PC-3 (cell line): ENCODE measurements around the gene TNIP3. TPM values are rescaled to one million over a fixed set of nuclear protein-coding genes. Genes with fewer than 3 reads are reported as not detected.

Experiments
- ATAC-seq: fragments of 200-7000 bp; cut with Tn5 transposase; 2 replicates; pipeline ENCODE4 v1.9.1; 2020; ENCODE audit warnings: mild to moderate bottlenecking, moderate library complexity
- Bru-seq: library from RNA; stranded (reverse); fragments of 400-500 nt; gene quantifications from one replicate; lab custom pipeline; 2021; lab: Mats Ljungman, UMichigan
- BruChase-seq, 2 experiments: library from RNA; stranded (reverse); fragments of 400-500 nt; gene quantifications; one replicate each; lab custom pipeline; 2021; lab: Mats Ljungman, UMichigan
- BruUV-seq: library from RNA; stranded (reverse); fragments of 400-500 nt; replicated peaks from 2 replicates; lab custom pipeline; 2021; lab: Mats Ljungman, UMichigan
- CTCF ChIA-PET: fragments of 300-600 bp; sonication (Branson Sonifier 250); formaldehyde crosslinking; loops from one replicate; lab custom pipeline; 2022; ENCODE audit warnings: antibody characterized with exemption; lab: Charles Lee
- POLR2A ChIA-PET: fragments of 300-600 bp; sonication (Branson Sonifier 250); formaldehyde crosslinking; loops from one replicate; lab custom pipeline; 2022; ENCODE audit warnings: antibody characterized with exemption; ENCODE audit not compliant: unreplicated experiment; lab: Charles Lee
- DNase-seq: peaks from one replicate; pipeline ENCODE4 v3.0.0-alpha.2; 2015
- H2AFZ ChIP-seq: fragments of 300-600 bp; sonication (generic); 2 replicates; pipeline ENCODE4 v1.6.0; 2016; ENCODE audit warnings: antibody characterized with exemption, low read length
- H3F3A ChIP-seq: fragments of 300-600 bp; sonication (generic); one replicate; pipeline ENCODE4 v1.6.0; 2017; ENCODE audit warnings: antibody characterized with exemption, low read length, control low read depth, mild to moderate bottlenecking; ENCODE audit not compliant: unreplicated experiment
- H3K27ac ChIP-seq: fragments of 300-600 bp; sonication (generic); 2 replicates; pipeline ENCODE4 v1.5.1; 2016; ENCODE audit warnings: mild to moderate bottlenecking, low read length
- H3K27me3 ChIP-seq: fragments of 300-600 bp; sonication (generic); 2 replicates; pipeline ENCODE4 v1.6.1; 2016; ENCODE audit warnings: low read length, mixed read lengths
- H3K36me3 ChIP-seq: fragments of 300-600 bp; sonication (generic); 2 replicates; pipeline ENCODE4 v1.6.1; 2016; ENCODE audit warnings: low read depth, mixed run types, low read length, mixed read lengths
- H3K4me1 ChIP-seq: fragments of 300-600 bp; sonication (generic); 2 replicates; pipeline ENCODE4 v1.5.1; 2016; ENCODE audit warnings: low read length; ENCODE audit not compliant: insufficient read depth
- H3K4me2 ChIP-seq: fragments of 300-600 bp; sonication (generic); 2 replicates; pipeline ENCODE4 v1.6.0; 2016; ENCODE audit warnings: low read length
- H3K4me3 ChIP-seq: fragments of 300-600 bp; sonication (generic); 2 replicates; pipeline ENCODE4 v1.5.1; 2016; ENCODE audit warnings: mild to moderate bottlenecking, low read length, mixed read lengths
- H3K79me2 ChIP-seq: fragments of 300-600 bp; sonication (generic); 2 replicates; pipeline ENCODE4 v1.6.1; 2017; ENCODE audit warnings: low read length, mixed read lengths
- H3K9ac ChIP-seq: fragments of 300-600 bp; sonication (generic); 2 replicates; pipeline ENCODE4 v1.6.0; 2016; ENCODE audit warnings: mild to moderate bottlenecking, low read length
- H3K9me2 ChIP-seq: fragments of 300-600 bp; sonication (generic); replicated peaks from 2 replicates; pipeline ENCODE4 v1.6.1; 2016; ENCODE audit warnings: mixed run types, low read length, mixed read lengths
- H3K9me3 ChIP-seq: fragments of 300-600 bp; sonication (generic); 2 replicates; pipeline ENCODE4 v1.6.1; 2016; ENCODE audit warnings: low read length, mixed read lengths
- H4K20me1 ChIP-seq: fragments of 300-600 bp; sonication (generic); 2 replicates; pipeline ENCODE4 v1.6.1; 2016; ENCODE audit warnings: low read length, mixed read lengths
- EZH2 ChIP-seq: fragments of 300-600 bp; sonication (generic); IDR thresholded peaks from one replicate; pipeline ENCODE4 v1.6.1; 2017; ENCODE audit warnings: antibody characterized with exemption, mild to moderate bottlenecking, low read length; ENCODE audit not compliant: unreplicated experiment
- EZH2phosphoT487 ChIP-seq: fragments of 300-600 bp; sonication (generic); IDR thresholded peaks from 2 replicates; pipeline ENCODE4 v1.6.1; 2018; ENCODE audit warnings: mild to moderate bottlenecking, antibody characterized with exemption, low read length, borderline replicate concordance
- intact Hi-C: fragments of 100-400 bp; cut with micrococcal nuclease; formaldehyde crosslinking; loops from 2 replicates; pipeline ENCODE4 v1.9.0; 2023
- long read RNA-seq: library from polyadenylated mRNA; unstranded; transcript quantifications from one replicate; pipeline ENCODE4 v2.0.0, GENCODE V29; 2021; ENCODE audit not compliant: unreplicated experiment
- total RNA-seq: library from RNA; depleted of rRNA; stranded (reverse); fragments of >200 nt; gene quantifications from 2 replicates; pipeline ENCODE4 v1.2.3, GENCODE V29; 2014; rRNA removed
- TF ChIP-seq, protein P1 (sequence below): fragments of 300-600 bp; sonication (generic); conservative IDR thresholded peaks from 2 replicates; pipeline ENCODE4 v1.5.1; 2017; ENCODE audit warnings: antibody characterized with exemption, low read depth, mild to moderate bottlenecking, low read length

TNIP3 gene, protein sequence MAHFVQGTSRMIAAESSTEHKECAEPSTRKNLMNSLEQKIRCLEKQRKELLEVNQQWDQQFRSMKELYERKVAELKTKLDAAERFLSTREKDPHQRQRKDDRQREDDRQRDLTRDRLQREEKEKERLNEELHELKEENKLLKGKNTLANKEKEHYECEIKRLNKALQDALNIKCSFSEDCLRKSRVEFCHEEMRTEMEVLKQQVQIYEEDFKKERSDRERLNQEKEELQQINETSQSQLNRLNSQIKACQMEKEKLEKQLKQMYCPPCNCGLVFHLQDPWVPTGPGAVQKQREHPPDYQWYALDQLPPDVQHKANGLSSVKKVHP
- total RNA-seq (not detected in 2 replicates), Bru-seq, nascent RNA (not detected), BruChase-seq, experiment 1, labeled RNA remaining after a 6-hour chase (percentile 1 among the genes with signal in this experiment), BruChase-seq, experiment 2, labeled RNA remaining after a 2-hour chase (not detected)
- long read RNA-seq = 0 reads

- no TSS peak for BruUV-seq
- no peak within 1 kb of the TSS for H2AFZ ChIP-seq
Observed at GRCh38 chr4:121164291-121164690, at the start of gene TNIP3. Gene TNIP3 (minus strand): TSS chr4:121164321. CDS start chr4:121164125, 196 bp downstream.

DNA sequence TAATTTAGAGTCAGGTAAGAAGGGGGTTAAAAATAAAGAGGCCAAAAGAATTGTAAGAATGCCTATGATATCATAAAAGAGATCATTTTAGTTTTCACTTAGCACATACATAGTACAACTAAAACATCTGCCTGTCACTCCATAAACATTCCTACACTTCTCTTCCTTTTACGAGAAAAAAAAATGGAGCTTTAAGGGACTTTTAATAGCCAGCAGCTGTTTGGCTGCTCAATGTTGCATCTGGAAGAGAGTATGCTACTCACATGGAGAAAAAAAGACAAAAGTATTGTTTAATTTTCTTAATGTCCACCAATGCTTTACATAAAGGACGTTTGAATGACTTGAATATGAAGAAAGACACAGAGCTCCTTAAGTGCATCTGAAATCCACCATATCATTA is 48.7 kb upstream of the TNIP3 start:
- Histone ChIP-seq H3K36me3 (no peaks in the 10 kb centered on the region), H3K27ac (no peak overlapping the region), H4K20me1 (no peaks in the 10 kb centered on the region), H2AFZ (no peak overlapping the region), H3K9me2 (no peaks in the 10 kb centered on the region), H3K27me3 (peaks cover 28% of the 10 kb centered on the region; the same call in 1 of the 2 replicates), H3K4me1 (no peaks in the 10 kb centered on the region), H3K4me3 (no peak overlapping the region), H3K79me2 (no peaks in the 10 kb centered on the region), H3K9me3 (no peaks in the 10 kb centered on the region), H3F3A (no peaks in the 10 kb centered on the region), H3K4me2 (no peak overlapping the region), H3K9ac (no peak overlapping the region)
- TF ChIP-seq, protein P1, sequence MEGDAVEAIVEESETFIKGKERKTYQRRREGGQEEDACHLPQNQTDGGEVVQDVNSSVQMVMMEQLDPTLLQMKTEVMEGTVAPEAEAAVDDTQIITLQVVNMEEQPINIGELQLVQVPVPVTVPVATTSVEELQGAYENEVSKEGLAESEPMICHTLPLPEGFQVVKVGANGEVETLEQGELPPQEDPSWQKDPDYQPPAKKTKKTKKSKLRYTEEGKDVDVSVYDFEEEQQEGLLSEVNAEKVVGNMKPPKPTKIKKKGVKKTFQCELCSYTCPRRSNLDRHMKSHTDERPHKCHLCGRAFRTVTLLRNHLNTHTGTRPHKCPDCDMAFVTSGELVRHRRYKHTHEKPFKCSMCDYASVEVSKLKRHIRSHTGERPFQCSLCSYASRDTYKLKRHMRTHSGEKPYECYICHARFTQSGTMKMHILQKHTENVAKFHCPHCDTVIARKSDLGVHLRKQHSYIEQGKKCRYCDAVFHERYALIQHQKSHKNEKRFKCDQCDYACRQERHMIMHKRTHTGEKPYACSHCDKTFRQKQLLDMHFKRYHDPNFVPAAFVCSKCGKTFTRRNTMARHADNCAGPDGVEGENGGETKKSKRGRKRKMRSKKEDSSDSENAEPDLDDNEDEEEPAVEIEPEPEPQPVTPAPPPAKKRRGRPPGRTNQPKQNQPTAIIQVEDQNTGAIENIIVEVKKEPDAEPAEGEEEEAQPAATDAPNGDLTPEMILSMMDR = no peak
- TF ChIP-seq EZH2phosphoT487 (no peak), EZH2 (no peak)
- no TSS peak for BruUV-seq
- intact Hi-C loops = no loop called here
- ATAC-seq (no peak), DNase-seq (no peak)
- ChIA-PET CTCF (no interaction called here), POLR2A (no interaction called here)

More at GRCh38 chr4:121164291-121164690, at the start of gene TNIP3:
- ChIA-PET POLR2A (no interaction called here), CTCF (no interaction called here)
- intact Hi-C loops = no loop called here
- H3K9ac ChIP-seq = no peak within 1 kb of the TSS
- H3K27ac ChIP-seq = no peak within 1 kb of the TSS
- peaks cover under 1% of the 10 kb centered on the region; the same call in 1 of the 2 replicates for H3K27me3 ChIP-seq
- no peak for TF ChIP-seq EZH2
- H3K9me3 ChIP-seq = no peaks in the 10 kb centered on the region
- H3F3A ChIP-seq = no peaks in the 10 kb centered on the region
- no peaks in the 10 kb centered on the region for H3K4me1 ChIP-seq
- H3K36me3 ChIP-seq = no peaks in the 10 kb centered on the region
- H4K20me1 ChIP-seq = no peaks in the 10 kb centered on the region
- H3K79me2 ChIP-seq = no peaks in the 10 kb centered on the region
- peak; percentile 5 for DNase-seq
- H3K4me2 ChIP-seq = no peak within 1 kb of the TSS
- no peaks in the 10 kb centered on the region for H3K9me2 ChIP-seq
- ATAC-seq = no peak
- H3K4me3 ChIP-seq = no peak within 1 kb of the TSS

GRCh38 chr4:121209171-121209570 is 45.0 kb upstream of the TNIP3 start:
- H3K36me3 ChIP-seq = no peaks in the 10 kb centered on the region
- ATAC-seq = no peak
- H3K9me3 ChIP-seq = no peaks in the 10 kb centered on the region
- intact Hi-C loops = no loop called here
- no peak overlapping the region for H3K4me3 ChIP-seq
- no peak overlapping the region for H3K9ac ChIP-seq
- CTCF ChIA-PET = no interaction called here
- BruUV-seq = no TSS peak
- no peak for DNase-seq
- no peak overlapping the region for H3K4me2 ChIP-seq
- H3K27ac ChIP-seq = no peak overlapping the region
- POLR2A ChIA-PET = no interaction called here
- H3K79me2 ChIP-seq = no peaks in the 10 kb centered on the region
- TF ChIP-seq, protein P1 = no peak
- TF ChIP-seq EZH2phosphoT487 = no peak
- TF ChIP-seq EZH2 = no peak
- no peaks in the 10 kb centered on the region for H4K20me1 ChIP-seq
- no peaks in the 10 kb centered on the region for H3K27me3 ChIP-seq
- H3K9me2 ChIP-seq = no peaks in the 10 kb centered on the region
- no peak overlapping the region for H2AFZ ChIP-seq
- no peaks in the 10 kb centered on the region for H3F3A ChIP-seq
- H3K4me1 ChIP-seq = no peaks in the 10 kb centered on the region
